HUES48 (cell line): ENCODE results near the gene VIT.
"Not testable (repeated sequence)": the region's sequence is repeated elsewhere in the genome, so short reads cannot be mapped to it uniquely, and the experiment has no call there.

Experiments
- H3K27ac ChIP-seq: one replicate; pipeline ENCODE4 v1.7.0; 2013; ENCODE audit warnings: low read depth, low read length, inconsistent platforms
- H3K27me3 ChIP-seq: 2 replicates; pipeline ENCODE4 v1.6.1; 2013; ENCODE audit warnings: mild to moderate bottlenecking, low read length; ENCODE audit not compliant: control insufficient read depth, insufficient read depth
- H3K36me3 ChIP-seq: 2 replicates; pipeline ENCODE4 v1.6.1; 2013; ENCODE audit warnings: low read length; ENCODE audit not compliant: control insufficient read depth, insufficient read depth
- H3K4me1 ChIP-seq: 2 replicates; pipeline ENCODE4 v1.6.1; 2013; ENCODE audit warnings: mild to moderate bottlenecking, low read length; ENCODE audit not compliant: control insufficient read depth, insufficient read depth
- H3K4me3 ChIP-seq: 2 replicates; pipeline ENCODE4 v1.5.1; 2013; ENCODE audit warnings: mild to moderate bottlenecking, low read depth, low read length
- H3K9ac ChIP-seq: 2 replicates; pipeline ENCODE4 v1.6.1; 2013; ENCODE audit warnings: mild to moderate bottlenecking, low read depth, low read length, moderate library complexity
- H3K9me3 ChIP-seq: 2 replicates; pipeline ENCODE4 v1.6.1; 2013; ENCODE audit warnings: low read length; ENCODE audit not compliant: control insufficient read depth, insufficient read depth

Gene VIT

GRCh38 chr2:36677996-36678605 lies 18.4 kb upstream of the VIT start:
- H3K27ac ChIP-seq = no peak overlapping the region
- no peaks in the 10 kb centered on the region for H3K9me3 ChIP-seq
- H3K4me3 ChIP-seq = no peak overlapping the region
- no peaks in the 10 kb centered on the region for H3K27me3 ChIP-seq
- H3K9ac ChIP-seq = no peak overlapping the region
- H3K36me3 ChIP-seq = no peaks in the 10 kb centered on the region
- H3K4me1 ChIP-seq = peaks cover 22% of the 10 kb centered on the region

- H3K27ac ChIP-seq = no peak overlapping the region
- no peaks in the 10 kb centered on the region for H3K9me3 ChIP-seq
- H3K9ac ChIP-seq = no peak overlapping the region
- no peak overlapping the region for H3K4me3 ChIP-seq
- H3K4me1 ChIP-seq = peaks cover 22% of the 10 kb centered on the region
- H3K27me3 ChIP-seq = no peaks in the 10 kb centered on the region
- H3K36me3 ChIP-seq = no peaks in the 10 kb centered on the region
Measured at GRCh38 chr2:36678856-36679255, 17.7 kb upstream of the VIT start.

GRCh38 chr2:36680012-36680411 lies 16.5 kb upstream of the VIT start:
- Histone ChIP-seq H3K4me1 (peaks cover 22% of the 10 kb centered on the region), H3K4me3 (no peak overlapping the region), H3K27me3 (no peaks in the 10 kb centered on the region), H3K36me3 (no peaks in the 10 kb centered on the region), H3K27ac (no peak overlapping the region), H3K9ac (no peak overlapping the region), H3K9me3 (no peaks in the 10 kb centered on the region)

GRCh38 chr2:36682562-36682961 lies 13.9 kb upstream of the VIT start:
- Histone ChIP-seq H3K9ac (no peak overlapping the region), H3K27ac (no peak overlapping the region), H3K9me3 (no peaks in the 10 kb centered on the region)

GRCh38 chr2:36683002-36683401 lies 13.5 kb upstream of the VIT start:
- Histone ChIP-seq H3K9me3 (0 out of 2 replicates have a peak, but pooled peaks cover 2% of the 10 kb centered on the region), H3K9ac (no peak overlapping the region), H3K27me3 (no peaks in the 10 kb centered on the region), H3K4me3 (no peak overlapping the region), H3K4me1 (peaks cover under 1% of the 10 kb centered on the region; the same call in 1 of the 2 replicates), H3K36me3 (no peaks in the 10 kb centered on the region), H3K27ac (no peak overlapping the region)

More at GRCh38 chr2:36682562-36682961, 13.9 kb upstream of the VIT start:
- Histone ChIP-seq H3K36me3 (no peaks in the 10 kb centered on the region), H3K27me3 (no peaks in the 10 kb centered on the region), H3K4me1 (peaks cover 5% of the 10 kb centered on the region), H3K4me3 (no peak overlapping the region)

GRCh38 chr2:36688291-36688690 lies 8.2 kb upstream of the VIT start:
- H3K27ac ChIP-seq, H3K9ac ChIP-seq, H3K4me3 ChIP-seq, H3K27me3 ChIP-seq, H3K36me3 ChIP-seq, H3K9me3 ChIP-seq, H3K4me1 ChIP-seq: not testable (repeated sequence)

- H3K9me3 ChIP-seq, H3K4me1 ChIP-seq, H3K4me3 ChIP-seq, H3K9ac ChIP-seq, H3K27me3 ChIP-seq, H3K36me3 ChIP-seq, H3K27ac ChIP-seq: not testable (repeated sequence)
Measured at GRCh38 chr2:36689013-36689412, 7.5 kb upstream of the VIT start.

- H3K36me3 ChIP-seq = no peaks in the 10 kb centered on the region
Measured at GRCh38 chr2:36692121-36692520, 4.4 kb upstream of the VIT start.

GRCh38 chr2:36693825-36694224 lies 2.7 kb upstream of the VIT start:
- H3K4me1 ChIP-seq = peaks cover 4% of the 10 kb centered on the region; the same call in 1 of the 2 replicates
- H3K9ac ChIP-seq = no peak overlapping the region
- H3K27ac ChIP-seq = no peak overlapping the region
- H3K27me3 ChIP-seq = no peaks in the 10 kb centered on the region
- H3K9me3 ChIP-seq = no peaks in the 10 kb centered on the region
- H3K4me3 ChIP-seq = no peak overlapping the region
- H3K36me3 ChIP-seq = no peaks in the 10 kb centered on the region

More at GRCh38 chr2:36692121-36692520, 4.4 kb upstream of the VIT start:
- Histone ChIP-seq H3K9me3 (0 out of 2 replicates have a peak, but pooled peaks cover 2% of the 10 kb centered on the region), H3K4me3 (no peak overlapping the region), H3K4me1 (peaks cover 4% of the 10 kb centered on the region; the same call in 1 of the 2 replicates), H3K27ac (no peak overlapping the region), H3K27me3 (no peaks in the 10 kb centered on the region), H3K9ac (no peak overlapping the region)

GRCh38 chr2:36695746-36696415 lies 626 bp upstream of the VIT start:
- Histone ChIP-seq H3K36me3 (no peaks in the 10 kb centered on the region), H3K27ac (no peak overlapping the region)

GRCh38 chr2:36697424-36698066 lies 1.0 kb downstream of the VIT start:
- Histone ChIP-seq H3K9ac (no peak overlapping the region), H3K36me3 (no peaks in the 10 kb centered on the region), H3K27ac (no peak overlapping the region), H3K4me3 (no peak overlapping the region), H3K27me3 (no peaks in the 10 kb centered on the region), H3K4me1 (peaks cover 16% of the 10 kb centered on the region), H3K9me3 (no peaks in the 10 kb centered on the region)

More at GRCh38 chr2:36695746-36696415, 626 bp upstream of the VIT start:
- Histone ChIP-seq H3K9ac (no peak overlapping the region), H3K9me3 (no peaks in the 10 kb centered on the region), H3K4me1 (peaks cover 5% of the 10 kb centered on the region; the same call in 1 of the 2 replicates), H3K4me3 (no peak overlapping the region), H3K27me3 (no peaks in the 10 kb centered on the region)
